ENCODE measurements around the gene SIRT2. TPM values are rescaled to one million over a fixed set of nuclear protein-coding genes. Genes with fewer than 3 reads are reported as not detected.

SIRT2 gene
- total RNA-seq, 2 experiments from 2014 or later, result 25.5 to 32.1 TPM

GRCh38 chr19:38849147-38849859 lies 50.1 kb downstream of the SIRT2 start:
- peaks cover 29% of the 10 kb centered on the region for H3K4me1 ChIP-seq (ENCODE audit: insufficient read depth, low read length, poor library complexity, severe bottlenecking)
- peak overlapping the region; percentile 99 for H3K4me2 ChIP-seq (ENCODE audit: low read length)

GRCh38 chr19:38848299-38849146 lies 50.9 kb downstream of the SIRT2 start:
- H2AFZ ChIP-seq (ENCODE audit: low read length), result no peak overlapping the region
- peak overlapping the region; percentile 94 for H3K4me3 ChIP-seq (ENCODE audit: low read depth, low read length, poor library complexity, severe bottlenecking)
- intact Hi-C loops (cut with micrococcal nuclease; ENCODE audit: unreplicated experiment), result no loop called here
- ChIA-PET CTCF (ENCODE audit: unreplicated experiment) (no interaction called here), POLR2A (interaction anchor here (0.6 to 1.4 kb wide), 7 partner anchors 10 to 473 kb away, joined by 3 to 6 read pairs (median 4); partner anchors contain the start of gene ECH1)
- TF ChIP-seq CTCF (conservative IDR thresholded peaks at IDR 0.05; ENCODE audit: low read length), result no peak
- DNase-seq (ENCODE audit: low spot score), result no peak
- H3K36me3 ChIP-seq (ENCODE audit: insufficient read depth, low read length), result peaks cover 56% of the 10 kb centered on the region
- TSS peak; percentile 56 for BruUV-seq (replicated peaks)
- H3K4me1 ChIP-seq (ENCODE audit: insufficient read depth, low read length, poor library complexity, severe bottlenecking), result peaks cover 28% of the 10 kb centered on the region
- H4K20me1 ChIP-seq (ENCODE audit: insufficient read depth, low read length), result peaks cover 36% of the 10 kb centered on the region
- no peaks in the 10 kb centered on the region for H3K9me3 ChIP-seq (ENCODE audit: low read length)
- no peaks in the 10 kb centered on the region for H3K9me2 ChIP-seq (ENCODE audit: insufficient read depth, low read length)
- peaks cover 62% of the 10 kb centered on the region for H3K79me2 ChIP-seq (ENCODE audit: insufficient read depth, low read depth, low read length)
- H3K27ac ChIP-seq (ENCODE audit: low read depth, low read length, poor library complexity, severe bottlenecking), result peak overlapping the region; percentile 92
- peak overlapping the region; percentile 99 for H3K4me2 ChIP-seq (ENCODE audit: low read length)

More at GRCh38 chr19:38849147-38849859, 50.1 kb downstream of the SIRT2 start:
- peak overlapping the region; percentile 92 for H3K27ac ChIP-seq (ENCODE audit: low read depth, low read length, poor library complexity, severe bottlenecking)
- peaks cover 49% of the 10 kb centered on the region for H3K36me3 ChIP-seq (ENCODE audit: insufficient read depth, low read length)
- CTCF ChIA-PET (ENCODE audit: unreplicated experiment), result no interaction called here
- intact Hi-C loops (cut with micrococcal nuclease; ENCODE audit: unreplicated experiment), result no loop called here
- DNase-seq (ENCODE audit: low spot score), result peak; percentile 96
- H4K20me1 ChIP-seq (ENCODE audit: insufficient read depth, low read length), result peaks cover 31% of the 10 kb centered on the region
- POLR2A ChIA-PET, result interaction anchor here (0.6 to 1.0 kb wide), 4 partner anchors 9 to 474 kb away, joined by 3 to 6 read pairs (median 5); no protein-coding TSS in a partner anchor
- H3K9me3 ChIP-seq (ENCODE audit: low read length), result no peaks in the 10 kb centered on the region
- no peak overlapping the region for H2AFZ ChIP-seq (ENCODE audit: low read length)
- H3K9me2 ChIP-seq (ENCODE audit: insufficient read depth, low read length), result no peaks in the 10 kb centered on the region
- H3K79me2 ChIP-seq (ENCODE audit: insufficient read depth, low read depth, low read length), result peaks cover 54% of the 10 kb centered on the region
- BruUV-seq (replicated peaks), result no TSS peak
- H3K4me3 ChIP-seq (ENCODE audit: low read depth, low read length, poor library complexity, severe bottlenecking), result peak overlapping the region; percentile 94
- TF ChIP-seq EZH2phosphoT487 (IDR thresholded peaks at IDR 0.05; ENCODE audit: borderline replicate concordance, low read depth, low read length), result no peak

- no peak overlapping the region for H3K27ac ChIP-seq (ENCODE audit: low read depth, low read length, poor library complexity, severe bottlenecking)
- no TSS peak for BruUV-seq (replicated peaks)
- DNase-seq (ENCODE audit: low spot score), result no peak
These were observed 53.3 kb downstream of the SIRT2 start for GRCh38 chr19:38846097-38846496.

More at GRCh38 chr19:38846097-38846496, 53.3 kb downstream of the SIRT2 start:
- Histone ChIP-seq H4K20me1 (ENCODE audit: insufficient read depth, low read length) (peaks cover 54% of the 10 kb centered on the region), H3K4me3 (ENCODE audit: low read depth, low read length, poor library complexity, severe bottlenecking) (no peak overlapping the region), H2AFZ (ENCODE audit: low read length) (no peak overlapping the region), H3K9me3 (ENCODE audit: low read length) (no peaks in the 10 kb centered on the region), H3K9me2 (ENCODE audit: insufficient read depth, low read length) (no peaks in the 10 kb centered on the region), H3K4me2 (ENCODE audit: low read length) (no peak overlapping the region), H3K36me3 (ENCODE audit: insufficient read depth, low read length) (peaks cover 81% of the 10 kb centered on the region), H3K4me1 (ENCODE audit: insufficient read depth, low read length, poor library complexity, severe bottlenecking) (peaks cover 33% of the 10 kb centered on the region), H3K79me2 (ENCODE audit: insufficient read depth, low read depth, low read length) (peaks cover 77% of the 10 kb centered on the region)
- ChIA-PET CTCF (ENCODE audit: unreplicated experiment) (no interaction called here), POLR2A (interaction anchor here (0.6 kb wide), 1 partner anchor 8 kb away, joined by 3 read pairs; no protein-coding TSS in a partner anchor)
- TF ChIP-seq CTCF (conservative IDR thresholded peaks at IDR 0.05; ENCODE audit: low read length), result no peak
- no peak for TF ChIP-seq EZH2phosphoT487 (IDR thresholded peaks at IDR 0.05; ENCODE audit: borderline replicate concordance, low read depth, low read length)
- intact Hi-C loops (cut with micrococcal nuclease; ENCODE audit: unreplicated experiment), result no loop called here
